GM18951 (cell line): ENCODE measurements around the gene SUSD2.
"Not testable (repeated sequence)": the region's sequence is repeated elsewhere in the genome, so short reads cannot be mapped to it uniquely, and the experiment has no call there.

Source experiments
- POLR2A ChIP-seq: IDR thresholded peaks from 4 replicates; pipeline ENCODE4 v1.6.1; 2011; ENCODE audit warnings: mild to moderate bottlenecking; ENCODE audit not compliant: insufficient read length, insufficient read depth; ENCODE audit errors: extremely low read depth
- in situ Hi-C: fragments of 300-500 bp; cut with MboI; formaldehyde crosslinking; loops from one replicate; pipeline ENCODE4 v1.12.0; 2022; ENCODE audit warnings: low sequenced_read_pairs, mixed read lengths, inconsistent platforms; ENCODE audit not compliant: unreplicated experiment

SUSD2 gene

GRCh38 chr22:24181088-24181995 lies at the start of gene SUSD2:
Gene SUSD2, plus strand, starts transcription at chr22:24181487. Its CDS starts 33 bp downstream, at chr22:24181520.
- in situ Hi-C loops, result loop anchor here (25.0 kb wide), 1 partner anchor 194 kb away; the partner anchor contains the start of gene GSTT2
- no peak for TF ChIP-seq POLR2A

GRCh38 chr22:24133187-24133965 lies 47.9 kb upstream of the SUSD2 start:
- no peak for TF ChIP-seq POLR2A
- in situ Hi-C loops, result no loop called here

- TF ChIP-seq POLR2A, result no peak
- in situ Hi-C loops, result no loop called here
Observed at GRCh38 chr22:24134090-24134846, 47.0 kb upstream of the SUSD2 start.

- in situ Hi-C loops, result not testable (repeated sequence)
Observed at GRCh38 chr22:24136533-24136932, 44.8 kb upstream of the SUSD2 start.

- in situ Hi-C loops, result no loop called here
Observed at GRCh38 chr22:24137595-24137994, 43.7 kb upstream of the SUSD2 start.

GRCh38 chr22:24138649-24139420 lies 42.5 kb upstream of the SUSD2 start:
- in situ Hi-C loops, result no loop called here
- TF ChIP-seq POLR2A, result no peak

More at GRCh38 chr22:24137595-24137994, 43.7 kb upstream of the SUSD2 start:
- no peak for TF ChIP-seq POLR2A

GRCh38 chr22:24140357-24140756 lies 40.9 kb upstream of the SUSD2 start:
- in situ Hi-C loops, result no loop called here
- TF ChIP-seq POLR2A, result no peak

GRCh38 chr22:24141586-24141985 lies 39.7 kb upstream of the SUSD2 start:
- in situ Hi-C loops, result no loop called here
- TF ChIP-seq POLR2A, result no peak

- in situ Hi-C loops, result no loop called here
Observed at GRCh38 chr22:24142241-24142640, 39.0 kb upstream of the SUSD2 start.

GRCh38 chr22:24142831-24143230 lies 38.5 kb upstream of the SUSD2 start:
- in situ Hi-C loops, result no loop called here
- no peak for TF ChIP-seq POLR2A

More at GRCh38 chr22:24142241-24142640, 39.0 kb upstream of the SUSD2 start:
- no peak for TF ChIP-seq POLR2A

GRCh38 chr22:24144056-24144777 lies 37.1 kb upstream of the SUSD2 start:
- no peak for TF ChIP-seq POLR2A
- in situ Hi-C loops, result no loop called here

GRCh38 chr22:24144778-24145085 lies 36.6 kb upstream of the SUSD2 start:
- in situ Hi-C loops, result no loop called here
- no peak for TF ChIP-seq POLR2A
